HEK293 (cell line): ENCODE results near the gene FBXW11.

Experiments
- CTCF ChIA-PET: fragments of 350-600 bp; formaldehyde crosslinking; extraction: SDS; loops from one replicate; lab custom pipeline; 2021; ENCODE audit warnings: antibody characterized with exemption; lab: Yijun Ruan, JAX
- POLR2A ChIA-PET: fragments of 300-600 bp; formaldehyde crosslinking; extraction: SDS; loops from one replicate; lab custom pipeline; 2020; ENCODE audit warnings: antibody characterized with exemption, inconsistent platforms; lab: Yijun Ruan, JAX
- H3K27ac ChIP-seq: fragments of 200-500 bp; sonication (Bioruptor generic); 2 replicates; pipeline ENCODE4 v1.5.1; 2014; ENCODE audit warnings: low read depth, low read length, control low read depth, inconsistent platforms; ENCODE audit errors: extremely low read depth
- H3K36me3 ChIP-seq, 2 experiments: fragments of 200-500 bp in 1 of 2; sonication (Bioruptor generic) in 1 of 2; 1 replicate in 1 of 2; 2 replicates in 1 of 2; pipeline ENCODE4 v1.5.1; 2014 to 2017; ENCODE audit warnings: inconsistent platforms in 2 of 2, low read length in 2 of 2; ENCODE audit not compliant: control insufficient read depth in 2 of 2, insufficient read depth in 1 of 2
- H3K4me1 ChIP-seq: fragments of 200-500 bp; sonication (Bioruptor generic); 2 replicates; pipeline ENCODE4 v1.5.1; 2014; ENCODE audit warnings: mild to moderate bottlenecking, low read length, inconsistent platforms; ENCODE audit not compliant: control insufficient read depth, insufficient read depth
- H3K4me3 ChIP-seq: 2 replicates; pipeline ENCODE4 v1.5.1; 2011; ENCODE audit warnings: low read depth, mild to moderate bottlenecking, control low read depth, low read length, moderate library complexity
- H3K9me3 ChIP-seq: fragments of 200-500 bp; sonication (Bioruptor generic); 2 replicates; pipeline ENCODE4 v1.5.1; 2014; ENCODE audit warnings: low read depth, low read length, inconsistent platforms; ENCODE audit not compliant: control insufficient read depth, insufficient read depth
- KLF1 ChIP-seq: fragments of 450-650 bp; formaldehyde crosslinking; IDR thresholded peaks from 2 replicates; pipeline ENCODE4 v1.5.1; 2016; ENCODE audit warnings: missing biosample characterization, missing genetic modification characterization
- SETDB1 ChIP-seq: IDR thresholded peaks from one replicate; pipeline ENCODE4 v1.6.1; 2017; ENCODE audit warnings: mild to moderate bottlenecking, low read length, moderate library complexity, mixed read lengths; ENCODE audit not compliant: insufficient read length
- ZNF239 ChIP-seq: fragments of 450-650 bp; formaldehyde crosslinking; IDR thresholded peaks from 2 replicates; pipeline ENCODE4 v1.5.1; 2016; ENCODE audit warnings: missing biosample characterization, missing genetic modification characterization
- ZNF24 ChIP-seq: fragments of 450-650 bp; formaldehyde crosslinking; IDR thresholded peaks from 2 replicates; pipeline ENCODE4 v1.5.1; 2016; ENCODE audit warnings: missing biosample characterization, missing genetic modification characterization
- ZNF311 ChIP-seq: fragments of 450-650 bp; formaldehyde crosslinking; IDR thresholded peaks from 2 replicates; pipeline ENCODE4 v1.5.1; 2017; ENCODE audit warnings: missing biosample characterization, missing genetic modification characterization, borderline replicate concordance
- ZNF416 ChIP-seq: fragments of 450-650 bp; formaldehyde crosslinking; IDR thresholded peaks from 2 replicates; pipeline ENCODE4 v1.5.1; 2016; ENCODE audit warnings: missing biosample characterization, missing genetic modification characterization
- ZNF518A ChIP-seq: fragments of 450-650 bp; formaldehyde crosslinking; conservative IDR thresholded peaks from 2 replicates; pipeline ENCODE4 v1.5.1; 2016; ENCODE audit warnings: low read depth, missing biosample characterization, missing genetic modification characterization
- ZNF529 ChIP-seq: fragments of 450-650 bp; formaldehyde crosslinking; IDR thresholded peaks from 2 replicates; pipeline ENCODE4 v1.5.1; 2017; ENCODE audit warnings: missing genetic modification characterization, missing biosample characterization; ENCODE audit not compliant: insufficient replicate concordance
- ZNF76 ChIP-seq: fragments of 450-650 bp; formaldehyde crosslinking; IDR thresholded peaks from 2 replicates; pipeline ENCODE4; 2016; ENCODE audit warnings: low read depth, missing biosample characterization, missing genetic modification characterization, borderline replicate concordance
- ZNF830 ChIP-seq: fragments of 450-650 bp; IDR thresholded peaks from 2 replicates; pipeline ENCODE4 v1.5.0; 2018; ENCODE audit warnings: missing biosample characterization, missing genetic modification characterization, low read depth, mild to moderate bottlenecking, moderate library complexity
- ZNF837 ChIP-seq: fragments of 450-650 bp; formaldehyde crosslinking; IDR thresholded peaks from 2 replicates; pipeline ENCODE4 v1.5.1; 2016; ENCODE audit warnings: missing biosample characterization, missing genetic modification characterization
- TF ChIP-seq, protein P1 (sequence below): fragments of 450-650 bp; formaldehyde crosslinking; IDR thresholded peaks from 2 replicates; pipeline ENCODE4 v1.5.1; 2016; ENCODE audit warnings: missing biosample characterization, missing genetic modification characterization
- TF ChIP-seq, protein P2 (sequence below): sonication (generic); formaldehyde crosslinking; IDR thresholded peaks from 2 replicates; pipeline ENCODE4 v1.8.1; 2022; ENCODE audit warnings: mild to moderate bottlenecking, moderate library complexity, missing genetic modification reagents
- TF ChIP-seq, protein P3 (sequence below): fragments of 450-650 bp; formaldehyde crosslinking; IDR thresholded peaks from 2 replicates; pipeline ENCODE4 v1.5.1; 2016; ENCODE audit warnings: missing biosample characterization, missing genetic modification characterization
- TF ChIP-seq, protein P4 (sequence below): fragments of 450-650 bp; formaldehyde crosslinking; IDR thresholded peaks from 2 replicates; pipeline ENCODE4 v1.5.0; 2017; ENCODE audit warnings: missing biosample characterization, missing genetic modification characterization, borderline replicate concordance
- TF ChIP-seq, protein P5 (sequence below): fragments of 450-650 bp; formaldehyde crosslinking; IDR thresholded peaks from 2 replicates; pipeline ENCODE4 v1.5.1; 2016; ENCODE audit warnings: missing biosample characterization, missing genetic modification characterization

FBXW11 gene

DNA sequence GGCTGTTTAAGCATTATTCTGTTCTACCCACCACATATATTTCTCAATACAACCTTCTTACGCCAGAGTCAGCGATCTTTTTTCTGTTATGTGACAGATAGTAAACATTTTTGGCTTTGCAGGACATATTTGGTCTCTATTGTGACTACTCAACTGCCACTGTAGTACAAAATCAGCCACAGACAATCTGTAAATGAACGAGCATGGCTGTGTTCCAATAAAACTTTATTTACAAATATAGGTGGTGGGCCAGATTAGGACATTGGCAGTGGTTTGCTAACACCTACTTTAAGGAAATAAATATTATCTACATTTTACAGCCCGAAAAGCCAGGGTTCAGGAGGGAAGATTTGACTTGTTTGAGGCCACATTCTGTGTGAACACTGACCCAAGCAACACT, 40.2 kb upstream of the FBXW11 start (continued):
- TF ChIP-seq ZNF518A: no peak
- TF ChIP-seq ZNF24 (tag by site-specific recombination): no peak
- TF ChIP-seq, protein P1, sequence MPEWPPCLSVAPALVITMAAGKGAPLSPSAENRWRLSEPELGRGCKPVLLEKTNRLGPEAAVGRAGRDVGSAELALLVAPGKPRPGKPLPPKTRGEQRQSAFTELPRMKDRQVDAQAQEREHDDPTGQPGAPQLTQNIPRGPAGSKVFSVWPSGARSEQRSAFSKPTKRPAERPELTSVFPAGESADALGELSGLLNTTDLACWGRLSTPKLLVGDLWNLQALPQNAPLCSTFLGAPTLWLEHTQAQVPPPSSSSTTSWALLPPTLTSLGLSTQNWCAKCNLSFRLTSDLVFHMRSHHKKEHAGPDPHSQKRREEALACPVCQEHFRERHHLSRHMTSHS (tag by site-specific recombination): no peak
- no peak for TF ChIP-seq ZNF76 (tag by site-specific recombination)
- no peak for TF ChIP-seq ZNF239 (tag by site-specific recombination)
- TF ChIP-seq, protein P2, sequence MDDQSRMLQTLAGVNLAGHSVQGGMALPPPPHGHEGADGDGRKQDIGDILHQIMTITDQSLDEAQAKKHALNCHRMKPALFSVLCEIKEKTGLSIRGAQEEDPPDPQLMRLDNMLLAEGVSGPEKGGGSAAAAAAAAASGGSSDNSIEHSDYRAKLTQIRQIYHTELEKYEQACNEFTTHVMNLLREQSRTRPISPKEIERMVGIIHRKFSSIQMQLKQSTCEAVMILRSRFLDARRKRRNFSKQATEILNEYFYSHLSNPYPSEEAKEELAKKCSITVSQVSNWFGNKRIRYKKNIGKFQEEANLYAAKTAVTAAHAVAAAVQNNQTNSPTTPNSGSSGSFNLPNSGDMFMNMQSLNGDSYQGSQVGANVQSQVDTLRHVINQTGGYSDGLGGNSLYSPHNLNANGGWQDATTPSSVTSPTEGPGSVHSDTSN (CRISPR knock-in tag): no peak
- no peak for TF ChIP-seq ZNF837
- TF ChIP-seq, protein P3, sequence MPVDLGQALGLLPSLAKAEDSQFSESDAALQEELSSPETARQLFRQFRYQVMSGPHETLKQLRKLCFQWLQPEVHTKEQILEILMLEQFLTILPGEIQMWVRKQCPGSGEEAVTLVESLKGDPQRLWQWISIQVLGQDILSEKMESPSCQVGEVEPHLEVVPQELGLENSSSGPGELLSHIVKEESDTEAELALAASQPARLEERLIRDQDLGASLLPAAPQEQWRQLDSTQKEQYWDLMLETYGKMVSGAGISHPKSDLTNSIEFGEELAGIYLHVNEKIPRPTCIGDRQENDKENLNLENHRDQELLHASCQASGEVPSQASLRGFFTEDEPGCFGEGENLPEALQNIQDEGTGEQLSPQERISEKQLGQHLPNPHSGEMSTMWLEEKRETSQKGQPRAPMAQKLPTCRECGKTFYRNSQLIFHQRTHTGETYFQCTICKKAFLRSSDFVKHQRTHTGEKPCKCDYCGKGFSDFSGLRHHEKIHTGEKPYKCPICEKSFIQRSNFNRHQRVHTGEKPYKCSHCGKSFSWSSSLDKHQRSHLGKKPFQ (tag by site-specific recombination): no peak
- TF ChIP-seq ZNF830 (tag by site-specific recombination): no peak

GRCh38 chr5:172045315-172045632, 38.8 kb upstream of the FBXW11 start:
- ChIA-PET POLR2A (no interaction called here), CTCF (interaction anchor here (0.6 to 1.3 kb wide), 3 partner anchors 9 to 138 kb away, joined by 3 to 6 read pairs (median 4); no protein-coding TSS in a partner anchor)
- no peak overlapping the region for H3K27ac ChIP-seq
- no peaks in the 10 kb centered on the region for H3K9me3 ChIP-seq
- H3K4me1 ChIP-seq: no peaks in the 10 kb centered on the region
- H3K4me3 ChIP-seq: no peak overlapping the region
- H3K36me3 ChIP-seq: peaks cover 0 to 3% of the 10 kb centered on the region in 2 experiments; a peak in 2 of 3 replicates
- TF ChIP-seq KLF1 (tag by site-specific recombination) (no peak), ZNF529 (no peak), ZNF416 (tag by site-specific recombination) (no peak), SETDB1 (no peak), ZNF311 (tag by site-specific recombination) (no peak)
- TF ChIP-seq, protein P4, sequence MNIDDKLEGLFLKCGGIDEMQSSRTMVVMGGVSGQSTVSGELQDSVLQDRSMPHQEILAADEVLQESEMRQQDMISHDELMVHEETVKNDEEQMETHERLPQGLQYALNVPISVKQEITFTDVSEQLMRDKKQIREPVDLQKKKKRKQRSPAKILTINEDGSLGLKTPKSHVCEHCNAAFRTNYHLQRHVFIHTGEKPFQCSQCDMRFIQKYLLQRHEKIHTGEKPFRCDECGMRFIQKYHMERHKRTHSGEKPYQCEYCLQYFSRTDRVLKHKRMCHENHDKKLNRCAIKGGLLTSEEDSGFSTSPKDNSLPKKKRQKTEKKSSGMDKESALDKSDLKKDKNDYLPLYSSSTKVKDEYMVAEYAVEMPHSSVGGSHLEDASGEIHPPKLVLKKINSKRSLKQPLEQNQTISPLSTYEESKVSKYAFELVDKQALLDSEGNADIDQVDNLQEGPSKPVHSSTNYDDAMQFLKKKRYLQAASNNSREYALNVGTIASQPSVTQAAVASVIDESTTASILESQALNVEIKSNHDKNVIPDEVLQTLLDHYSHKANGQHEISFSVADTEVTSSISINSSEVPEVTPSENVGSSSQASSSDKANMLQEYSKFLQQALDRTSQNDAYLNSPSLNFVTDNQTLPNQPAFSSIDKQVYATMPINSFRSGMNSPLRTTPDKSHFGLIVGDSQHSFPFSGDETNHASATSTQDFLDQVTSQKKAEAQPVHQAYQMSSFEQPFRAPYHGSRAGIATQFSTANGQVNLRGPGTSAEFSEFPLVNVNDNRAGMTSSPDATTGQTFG (tag by site-specific recombination): no peak
- TF ChIP-seq, protein P5, sequence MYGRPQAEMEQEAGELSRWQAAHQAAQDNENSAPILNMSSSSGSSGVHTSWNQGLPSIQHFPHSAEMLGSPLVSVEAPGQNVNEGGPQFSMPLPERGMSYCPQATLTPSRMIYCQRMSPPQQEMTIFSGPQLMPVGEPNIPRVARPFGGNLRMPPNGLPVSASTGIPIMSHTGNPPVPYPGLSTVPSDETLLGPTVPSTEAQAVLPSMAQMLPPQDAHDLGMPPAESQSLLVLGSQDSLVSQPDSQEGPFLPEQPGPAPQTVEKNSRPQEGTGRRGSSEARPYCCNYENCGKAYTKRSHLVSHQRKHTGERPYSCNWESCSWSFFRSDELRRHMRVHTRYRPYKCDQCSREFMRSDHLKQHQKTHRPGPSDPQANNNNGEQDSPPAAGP (tag by site-specific recombination): no peak
- TF ChIP-seq, all 188 proteins: peak for 0
